Epithelial cell of prostate (primary cell): ENCODE data around the gene XIRP1.

Experiments used
- DNase-seq: peaks from one replicate; pipeline ENCODE4 v3.0.0-alpha.2; 2011; ENCODE audit warnings: low read depth, low spot score
- H3K27ac ChIP-seq: fragments of 450-650 bp; 2 replicates; pipeline ENCODE4 v1.5.1; 2017; ENCODE audit warnings: mild to moderate bottlenecking

XIRP1 gene

GRCh38 chr3:39134305-39134704, 58.1 kb downstream of the XIRP1 start:
- H3K27ac ChIP-seq: no peak overlapping the region
- DNase-seq: no peak

- H3K27ac ChIP-seq: no peak overlapping the region
- DNase-seq: no peak
These were observed 58.6 kb downstream of the XIRP1 start for GRCh38 chr3:39133822-39134221.
